HL-60 (cell line): ENCODE data around the gene RIN3.

Source experiments
- CTCF ChIP-seq: IDR thresholded peaks from one replicate; pipeline ENCODE4 v1.5.1; 2011; ENCODE audit warnings: low read length, control low read depth, inconsistent platforms; ENCODE audit not compliant: insufficient read depth
- POLR2AphosphoS5 ChIP-seq: IDR thresholded peaks from 2 replicates; pipeline ENCODE4 v1.6.1; 2012; ENCODE audit warnings: low read depth
- REST ChIP-seq: IDR thresholded peaks from 2 replicates; pipeline ENCODE4 v1.6.1; 2012; ENCODE audit warnings: low read depth; ENCODE audit not compliant: insufficient replicate concordance

- TF ChIP-seq CTCF (no peak), REST (no peak), POLR2AphosphoS5 (no peak)
Measured at GRCh38 chr14:92638904-92639303, 125.3 kb downstream of the RIN3 start.
